GM12878 (cell line): ENCODE measurements around the gene CD86. TPM values are rescaled to one million over a fixed set of nuclear protein-coding genes. Genes with fewer than 3 reads are reported as not detected.

Experiments
- BRCA1 ChIP-seq: IDR thresholded peaks from 2 replicates; pipeline ENCODE4 v1.6.1; 2011; ENCODE audit warnings: low read depth, low read length, improper control_type of control experiment
- CHD4 ChIP-seq: fragments of 200-600 bp; sonication (generic); IDR thresholded peaks from 2 replicates; pipeline ENCODE4 v1.6.1; 2016; ENCODE audit warnings: mild to moderate bottlenecking
- CREM ChIP-seq: IDR thresholded peaks from 2 replicates; pipeline ENCODE4 v1.6.1; 2014; ENCODE audit warnings: antibody characterized with exemption, low read depth
- FOXM1 ChIP-seq: IDR thresholded peaks from 2 replicates; pipeline ENCODE4 v1.6.1; 2012; ENCODE audit warnings: low read depth, mild to moderate bottlenecking, inconsistent platforms, low read length, moderate library complexity
- HDGF ChIP-seq: fragments of 450-650 bp; IDR thresholded peaks from 2 replicates; pipeline ENCODE4 v1.6.1; 2016; ENCODE audit warnings: antibody characterized with exemption
- IKZF1 ChIP-seq: fragments of 450-650 bp; conservative IDR thresholded peaks from 2 replicates; pipeline ENCODE4 v1.6.1; 2017; ENCODE audit warnings: antibody characterized with exemption, mild to moderate bottlenecking
- JUND ChIP-seq: IDR thresholded peaks from 2 replicates; pipeline ENCODE4 v1.6.1; 2012; ENCODE audit warnings: low read depth, mild to moderate bottlenecking, low read length, improper control_type of control experiment, moderate library complexity
- NBN ChIP-seq: fragments of 450-650 bp; IDR thresholded peaks from 2 replicates; pipeline ENCODE4 v1.6.1; 2016
- NFXL1 ChIP-seq: fragments of 450-650 bp; IDR thresholded peaks from 2 replicates; pipeline ENCODE4 v1.6.1; 2017; ENCODE audit warnings: antibody characterized with exemption, mild to moderate bottlenecking, borderline replicate concordance
- NRF1 ChIP-seq: conservative IDR thresholded peaks from 2 replicates; pipeline ENCODE4 v1.6.1; 2011; ENCODE audit warnings: mild to moderate bottlenecking, low read depth, low read length, improper control_type of control experiment
- POLR2AphosphoS5 ChIP-seq: IDR thresholded peaks from 2 replicates; pipeline ENCODE4 v1.6.1; 2011; ENCODE audit warnings: mild to moderate bottlenecking, low read length, inconsistent platforms
- RBBP5 ChIP-seq: fragments of 200-600 bp; sonication (generic); conservative IDR thresholded peaks from 2 replicates; pipeline ENCODE4 v1.6.1; 2016
- RFX5 ChIP-seq: IDR thresholded peaks from 2 replicates; pipeline ENCODE4 v1.6.1; 2011; ENCODE audit warnings: low read depth, low read length, improper control_type of control experiment
- SIN3A ChIP-seq: IDR thresholded peaks from 2 replicates; pipeline ENCODE4 v1.6.1; 2012; ENCODE audit warnings: low read depth, low read length, improper control_type of control experiment
- TAF1 ChIP-seq: IDR thresholded peaks from 2 replicates; pipeline ENCODE4 v1.6.1; 2011; ENCODE audit warnings: mild to moderate bottlenecking, low read depth, low read length, borderline replicate concordance
- ZNF384 ChIP-seq: IDR thresholded peaks from 2 replicates; pipeline ENCODE4 v1.6.1; 2012; ENCODE audit warnings: low read depth, mild to moderate bottlenecking, low read length, improper control_type of control experiment, borderline replicate concordance
- ZSCAN29 ChIP-seq: fragments of 450-650 bp; IDR thresholded peaks from 2 replicates; pipeline ENCODE4 v1.6.1; 2017; ENCODE audit warnings: mild to moderate bottlenecking, moderate library complexity
- polyA plus RNA-seq, 11 experiments: library from polyadenylated mRNA; depleted of rRNA in 4 of 11; unstranded in 6 of 11; stranded (reverse) in 5 of 11; fragments of >200 nt; fragmentation: Nextera tagmentation in 4 of 11; fragmentation: Illumina TruSeq in 1 of 11; extraction: Ambion mirVana in 4 of 11; extraction: Trizol in 1 of 11; gene quantifications; 1 replicate in 1 of 11; 2 replicates in 10 of 11; pipeline versions ENCODE4 v1.2.1 to v1.2.3, GENCODE V29; 2011 to 2016; ENCODE audit warnings: inconsistent platforms in 2 of 11, missing spikeins in 2 of 11, low read depth in 1 of 11
- total RNA-seq, 4 experiments: library from RNA; depleted of rRNA in 3 of 4; stranded (reverse); fragments of >200 nt in 3 of 4; fragmentation: Illumina TruSeq in 1 of 4; extraction: Trizol in 1 of 4; gene quantifications; 2 replicates each; pipeline versions ENCODE4 v1.2.1 to v1.2.3, GENCODE V29; 2013 to 2021
- TF ChIP-seq, protein P1 (sequence below): IDR thresholded peaks from 2 replicates; pipeline ENCODE4 v1.6.1; 2011; ENCODE audit warnings: borderline replicate concordance, low read depth, mild to moderate bottlenecking, moderate library complexity, low read length; ENCODE audit not compliant: insufficient read depth, poor library complexity, severe bottlenecking
- TF ChIP-seq, protein P2 (sequence below): IDR thresholded peaks from 2 replicates; pipeline ENCODE4 v1.6.1; 2012; ENCODE audit warnings: low read depth, low read length, improper control_type of control experiment
- TF ChIP-seq, protein P3 (sequence below): fragments of 450-650 bp; IDR thresholded peaks from 2 replicates; pipeline ENCODE4 v1.6.1; 2017; ENCODE audit warnings: mild to moderate bottlenecking, moderate library complexity
- TF ChIP-seq, protein P4 (sequence below): IDR thresholded peaks from 2 replicates; pipeline ENCODE4 v1.6.1; 2011; ENCODE audit warnings: low read depth, mild to moderate bottlenecking, low read length, moderate library complexity, borderline replicate concordance; ENCODE audit errors: extremely low read depth
- TF ChIP-seq, protein P5 (sequence below): fragments of 450-650 bp; IDR thresholded peaks from 2 replicates; pipeline ENCODE4 v1.6.1; 2017; ENCODE audit warnings: mild to moderate bottlenecking

The CD86 gene
- total and polyA plus RNA-seq, 10 of the 15 experiments (the other 5 are each of a cell fraction or from before 2014, with no cell fraction given): 40.9 to 100 (median 55.5) TPM

DNA sequence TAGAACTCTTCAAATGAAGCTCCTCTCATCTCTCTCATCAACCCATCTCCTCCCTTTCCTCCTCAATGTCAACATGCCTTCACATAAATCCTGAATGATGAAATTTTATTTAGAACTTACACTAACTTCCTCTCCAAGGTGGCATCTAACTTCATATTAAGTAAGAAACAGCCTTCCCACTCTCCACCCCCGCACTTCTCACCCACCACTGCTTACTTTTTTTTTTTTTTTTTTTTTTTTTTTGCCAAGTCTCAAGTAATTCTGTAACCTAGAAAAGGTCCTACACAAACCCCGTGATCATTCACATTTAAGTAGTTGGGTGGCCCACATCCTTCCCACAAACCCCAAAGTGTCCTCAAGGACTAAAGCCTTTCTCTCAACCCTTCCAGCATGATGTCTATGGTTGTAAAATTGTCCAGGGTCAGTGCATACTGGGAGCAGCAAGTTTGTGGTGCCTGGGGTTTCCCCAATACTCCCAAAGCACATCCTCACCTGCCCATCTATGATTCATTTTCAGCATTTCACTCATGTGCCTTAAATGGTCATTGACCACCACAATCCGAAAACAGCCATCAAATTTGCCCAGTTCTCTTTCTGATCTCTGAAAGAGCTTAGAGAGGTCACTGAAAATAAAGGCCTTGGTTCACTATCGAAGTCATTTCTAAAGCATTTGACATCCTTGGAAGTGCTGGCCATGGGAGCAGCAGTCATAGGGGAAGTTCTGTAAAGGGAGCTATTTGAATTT is 47.2 kb downstream of the CD86 start (continued):
- TF ChIP-seq, protein P1, sequence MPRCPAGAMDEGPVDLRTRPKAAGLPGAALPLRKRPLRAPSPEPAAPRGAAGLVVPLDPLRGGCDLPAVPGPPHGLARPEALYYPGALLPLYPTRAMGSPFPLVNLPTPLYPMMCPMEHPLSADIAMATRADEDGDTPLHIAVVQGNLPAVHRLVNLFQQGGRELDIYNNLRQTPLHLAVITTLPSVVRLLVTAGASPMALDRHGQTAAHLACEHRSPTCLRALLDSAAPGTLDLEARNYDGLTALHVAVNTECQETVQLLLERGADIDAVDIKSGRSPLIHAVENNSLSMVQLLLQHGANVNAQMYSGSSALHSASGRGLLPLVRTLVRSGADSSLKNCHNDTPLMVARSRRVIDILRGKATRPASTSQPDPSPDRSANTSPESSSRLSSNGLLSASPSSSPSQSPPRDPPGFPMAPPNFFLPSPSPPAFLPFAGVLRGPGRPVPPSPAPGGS: peak; percentile 91
- TF ChIP-seq BRCA1: no peak
- peak; percentile 82 for TF ChIP-seq CREM
- TF ChIP-seq TAF1: no peak
- peak; percentile 94 for TF ChIP-seq ZNF384
- TF ChIP-seq, protein P2, sequence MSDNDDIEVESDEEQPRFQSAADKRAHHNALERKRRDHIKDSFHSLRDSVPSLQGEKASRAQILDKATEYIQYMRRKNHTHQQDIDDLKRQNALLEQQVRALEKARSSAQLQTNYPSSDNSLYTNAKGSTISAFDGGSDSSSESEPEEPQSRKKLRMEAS: no peak
- TF ChIP-seq, protein P3, sequence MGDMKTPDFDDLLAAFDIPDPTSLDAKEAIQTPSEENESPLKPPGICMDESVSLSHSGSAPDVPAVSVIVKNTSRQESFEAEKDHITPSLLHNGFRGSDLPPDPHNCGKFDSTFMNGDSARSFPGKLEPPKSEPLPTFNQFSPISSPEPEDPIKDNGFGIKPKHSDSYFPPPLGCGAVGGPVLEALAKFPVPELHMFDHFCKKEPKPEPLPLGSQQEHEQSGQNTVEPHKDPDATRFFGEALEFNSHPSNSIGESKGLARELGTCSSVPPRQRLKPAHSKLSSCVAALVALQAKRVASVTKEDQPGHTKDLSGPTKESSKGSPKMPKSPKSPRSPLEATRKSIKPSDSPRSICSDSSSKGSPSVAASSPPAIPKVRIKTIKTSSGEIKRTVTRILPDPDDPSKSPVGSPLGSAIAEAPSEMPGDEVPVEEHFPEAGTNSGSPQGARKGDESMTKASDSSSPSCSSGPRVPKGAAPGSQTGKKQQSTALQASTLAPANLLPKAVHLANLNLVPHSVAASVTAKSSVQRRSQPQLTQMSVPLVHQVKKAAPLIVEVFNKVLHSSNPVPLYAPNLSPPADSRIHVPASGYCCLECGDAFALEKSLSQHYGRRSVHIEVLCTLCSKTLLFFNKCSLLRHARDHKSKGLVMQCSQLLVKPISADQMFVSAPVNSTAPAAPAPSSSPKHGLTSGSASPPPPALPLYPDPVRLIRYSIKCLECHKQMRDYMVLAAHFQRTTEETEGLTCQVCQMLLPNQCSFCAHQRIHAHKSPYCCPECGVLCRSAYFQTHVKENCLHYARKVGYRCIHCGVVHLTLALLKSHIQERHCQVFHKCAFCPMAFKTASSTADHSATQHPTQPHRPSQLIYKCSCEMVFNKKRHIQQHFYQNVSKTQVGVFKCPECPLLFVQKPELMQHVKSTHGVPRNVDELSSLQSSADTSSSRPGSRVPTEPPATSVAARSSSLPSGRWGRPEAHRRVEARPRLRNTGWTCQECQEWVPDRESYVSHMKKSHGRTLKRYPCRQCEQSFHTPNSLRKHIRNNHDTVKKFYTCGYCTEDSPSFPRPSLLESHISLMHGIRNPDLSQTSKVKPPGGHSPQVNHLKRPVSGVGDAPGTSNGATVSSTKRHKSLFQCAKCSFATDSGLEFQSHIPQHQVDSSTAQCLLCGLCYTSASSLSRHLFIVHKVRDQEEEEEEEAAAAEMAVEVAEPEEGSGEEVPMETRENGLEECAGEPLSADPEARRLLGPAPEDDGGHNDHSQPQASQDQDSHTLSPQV: no peak
- no peak for TF ChIP-seq NRF1
- TF ChIP-seq RBBP5: no peak
- TF ChIP-seq CHD4: no peak
- TF ChIP-seq FOXM1: peak; percentile 95
- TF ChIP-seq JUND: 0 out of 2 replicates have a peak, but pooled peaks have one; percentile 47
- no peak for TF ChIP-seq NFXL1
- no peak for TF ChIP-seq HDGF
- TF ChIP-seq, protein P4, sequence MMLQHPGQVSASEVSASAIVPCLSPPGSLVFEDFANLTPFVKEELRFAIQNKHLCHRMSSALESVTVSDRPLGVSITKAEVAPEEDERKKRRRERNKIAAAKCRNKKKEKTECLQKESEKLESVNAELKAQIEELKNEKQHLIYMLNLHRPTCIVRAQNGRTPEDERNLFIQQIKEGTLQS: no peak
- no peak for TF ChIP-seq POLR2AphosphoS5
- peak; percentile 95 for TF ChIP-seq IKZF1
- peak; percentile 72 for TF ChIP-seq NBN
- TF ChIP-seq, protein P5, sequence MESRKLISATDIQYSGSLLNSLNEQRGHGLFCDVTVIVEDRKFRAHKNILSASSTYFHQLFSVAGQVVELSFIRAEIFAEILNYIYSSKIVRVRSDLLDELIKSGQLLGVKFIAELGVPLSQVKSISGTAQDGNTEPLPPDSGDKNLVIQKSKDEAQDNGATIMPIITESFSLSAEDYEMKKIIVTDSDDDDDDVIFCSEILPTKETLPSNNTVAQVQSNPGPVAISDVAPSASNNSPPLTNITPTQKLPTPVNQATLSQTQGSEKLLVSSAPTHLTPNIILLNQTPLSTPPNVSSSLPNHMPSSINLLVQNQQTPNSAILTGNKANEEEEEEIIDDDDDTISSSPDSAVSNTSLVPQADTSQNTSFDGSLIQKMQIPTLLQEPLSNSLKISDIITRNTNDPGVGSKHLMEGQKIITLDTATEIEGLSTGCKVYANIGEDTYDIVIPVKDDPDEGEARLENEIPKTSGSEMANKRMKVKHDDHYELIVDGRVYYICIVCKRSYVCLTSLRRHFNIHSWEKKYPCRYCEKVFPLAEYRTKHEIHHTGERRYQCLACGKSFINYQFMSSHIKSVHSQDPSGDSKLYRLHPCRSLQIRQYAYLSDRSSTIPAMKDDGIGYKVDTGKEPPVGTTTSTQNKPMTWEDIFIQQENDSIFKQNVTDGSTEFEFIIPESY: 0 out of 2 replicates have a peak, but pooled peaks have one; percentile 25
- TF ChIP-seq RFX5: no peak
- no peak; the same call in 1 of the 2 replicates for TF ChIP-seq ZSCAN29
- no peak for TF ChIP-seq SIN3A
